Natural killer cell (primary cell): ENCODE results near the gene NAIF1. TPM values are rescaled to one million over a fixed set of nuclear protein-coding genes. Genes with fewer than 3 reads are reported as not detected.

Experiments used
- ATAC-seq, 3 donors: fragments of 150-1000 bp in 2 of 3; fragments of 200-7000 bp in 1 of 3; cut with Tn5 transposase; 1 replicate in 1 of 3; 2 replicates in 2 of 3; pipeline ENCODE4 v1.10.0; 2021; ENCODE audit warnings: mild to moderate bottlenecking in 2 of 3, moderate library complexity in 2 of 3
- DNase-seq, 2 donors: peaks; one replicate each; pipeline versions ENCODE4 v3.0.0 to v3.0.0-alpha.2; 2013 to 2021; ENCODE audit warnings: mixed read lengths in 1 of 2
- H3K27ac ChIP-seq: one replicate; pipeline ENCODE4 v1.5.1; 2013; ENCODE audit warnings: mild to moderate bottlenecking, low read length
- H3K27me3 ChIP-seq: one replicate; pipeline ENCODE4 v1.6.1; 2013; ENCODE audit warnings: low read length; ENCODE audit not compliant: control insufficient read depth, insufficient read depth
- H3K36me3 ChIP-seq: one replicate; pipeline ENCODE4 v1.6.1; 2013; ENCODE audit warnings: low read length; ENCODE audit not compliant: control insufficient read depth, insufficient read depth
- H3K4me1 ChIP-seq: one replicate; pipeline ENCODE4 v1.6.1; 2013; ENCODE audit warnings: low read length; ENCODE audit not compliant: control insufficient read depth, insufficient read depth
- H3K4me3 ChIP-seq: one replicate; pipeline ENCODE4 v1.5.1; 2013; ENCODE audit warnings: low read length
- H3K9me3 ChIP-seq: one replicate; pipeline ENCODE4 v1.6.1; 2013; ENCODE audit warnings: low read length; ENCODE audit not compliant: control insufficient read depth, insufficient read depth
- H3K27ac Mint-ChIP-seq, 2 donors: one replicate each; pipeline ENCODE4 v1.8.0; 2022; ENCODE audit warnings: mild to moderate bottlenecking in 2 of 2, mixed read lengths in 2 of 2, moderate library complexity in 1 of 2
- H3K27me3 Mint-ChIP-seq, 2 donors: one replicate each; pipeline ENCODE4 v1.8.0; 2022; ENCODE audit warnings: low read depth in 2 of 2, mixed read lengths in 2 of 2
- H3K36me3 Mint-ChIP-seq: one replicate; pipeline ENCODE4 v1.8.0; 2022; ENCODE audit warnings: mixed read lengths
- H3K4me1 Mint-ChIP-seq, 2 donors: one replicate each; pipeline ENCODE4 v1.8.0; 2022; ENCODE audit warnings: mixed read lengths in 2 of 2
- H3K4me3 Mint-ChIP-seq: one replicate; pipeline ENCODE4 v1.8.0; 2022; ENCODE audit warnings: mild to moderate bottlenecking, moderate library complexity, mixed read lengths
- H3K9me3 Mint-ChIP-seq, 2 donors: one replicate each; pipeline ENCODE4 v1.8.0; 2022; ENCODE audit warnings: mixed read lengths in 2 of 2
- CTCF ChIP-seq: fragments of 200-600 bp; IDR thresholded peaks from one replicate; pipeline ENCODE4 v1.8.0; 2022; ENCODE audit warnings: antibody characterized with exemption
- WGBS: methylation state at CpG from one replicate; pipeline ENCODE4 v1.1.7; 2013; ENCODE audit warnings: missing lambda C conversion rate; ENCODE audit not compliant: insufficient coverage; 5-methylcytosine and 5-hydroxymethylcytosine counted together
- intact Hi-C: fragments of 100-400 bp; cut with micrococcal nuclease; formaldehyde crosslinking; loops from one replicate; pipeline ENCODE4 v1.14.2; 2022
- total RNA-seq, 4 donors: library from RNA; stranded (reverse); fragments of 120-200 nt in 1 of 4; gene quantifications; one replicate each; pipeline versions ENCODE4 v1.2.3 to v1.2.4, GENCODE V29; 2013 to 2022

The NAIF1 gene
- total RNA-seq, 3 donors from 2014 or later (not counting 1 experiment from before 2014, with no cell fraction given), result 11.9 to 12.6 (median 12.1) TPM

- H3K27me3 ChIP-seq, result no peaks in the 10 kb centered on the region
- no peak for ATAC-seq
- whole genome bisulfite sequencing, result 88% methylated on average over 20 of the region's 20 CpGs
- TF ChIP-seq CTCF, result no peak
- no peak for DNase-seq
- Mint-ChIP-seq H3K36me3 (no peaks in the 10 kb centered on the region), H3K27me3 (no peaks in the 10 kb centered on the region), H3K9me3 (no peaks in the 10 kb centered on the region), H3K4me3 (no peak overlapping the region), H3K4me1 (no peaks in the 10 kb centered on the region), H3K27ac (peak overlapping the region; percentile 2 to 20)
- H3K36me3 ChIP-seq, result peaks cover 41% of the 10 kb centered on the region
- H3K9me3 ChIP-seq, result no peaks in the 10 kb centered on the region
- no peak overlapping the region for H3K27ac ChIP-seq
- H3K4me3 ChIP-seq, result no peak overlapping the region
- no peaks in the 10 kb centered on the region for H3K4me1 ChIP-seq
- intact Hi-C loops, result no loop called here
Observed at GRCh38 chr9:128109050-128109709, 42.1 kb upstream of the NAIF1 start.

GRCh38 chr9:128108269-128109049, 41.3 kb upstream of the NAIF1 start:
- Mint-ChIP-seq H3K4me1 (no peaks in the 10 kb centered on the region), H3K27ac (no peak overlapping the region), H3K36me3 (no peaks in the 10 kb centered on the region), H3K4me3 (no peak overlapping the region), H3K27me3 (no peaks in the 10 kb centered on the region), H3K9me3 (no peaks in the 10 kb centered on the region)
- intact Hi-C loops, result no loop called here
- Histone ChIP-seq H3K4me1 (peaks cover 2% of the 10 kb centered on the region), H3K27me3 (no peaks in the 10 kb centered on the region), H3K36me3 (peaks cover 45% of the 10 kb centered on the region), H3K4me3 (no peak overlapping the region), H3K9me3 (no peaks in the 10 kb centered on the region), H3K27ac (no peak overlapping the region)
- ATAC-seq (no peak), DNase-seq (no peak)
- WGBS, result 95% methylated on average over 15 of the region's 15 CpGs
- no peak for TF ChIP-seq CTCF

GRCh38 chr9:128107468-128108268, 40.5 kb upstream of the NAIF1 start:
- H3K27ac ChIP-seq, result no peak overlapping the region
- H3K4me1 ChIP-seq, result peaks cover 7% of the 10 kb centered on the region
- 90% methylated on average over 17 of the region's 18 CpGs for WGBS
- intact Hi-C loops, result no loop called here
- no peak overlapping the region for H3K4me3 ChIP-seq
- ATAC-seq (no peak), DNase-seq (no peak)
- no peak overlapping the region for H3K27ac Mint-ChIP-seq
- no peaks in the 10 kb centered on the region for H3K9me3 Mint-ChIP-seq
- H3K4me3 Mint-ChIP-seq, result no peak overlapping the region
- H3K27me3 ChIP-seq, result no peaks in the 10 kb centered on the region
- TF ChIP-seq CTCF, result no peak
- peaks cover 50% of the 10 kb centered on the region for H3K36me3 ChIP-seq
- H3K9me3 ChIP-seq, result no peaks in the 10 kb centered on the region
- H3K4me1 Mint-ChIP-seq, result peaks cover 0 to 5% of the 10 kb centered on the region in 2 donors
- no peaks in the 10 kb centered on the region for H3K27me3 Mint-ChIP-seq
- H3K36me3 Mint-ChIP-seq, result no peaks in the 10 kb centered on the region
